ENCODE results near the gene PCP4.
"Not testable (repeated sequence)": the region's sequence is repeated elsewhere in the genome, so short reads cannot be mapped to it uniquely, and the experiment has no call there.

PCP4 gene

DNA sequence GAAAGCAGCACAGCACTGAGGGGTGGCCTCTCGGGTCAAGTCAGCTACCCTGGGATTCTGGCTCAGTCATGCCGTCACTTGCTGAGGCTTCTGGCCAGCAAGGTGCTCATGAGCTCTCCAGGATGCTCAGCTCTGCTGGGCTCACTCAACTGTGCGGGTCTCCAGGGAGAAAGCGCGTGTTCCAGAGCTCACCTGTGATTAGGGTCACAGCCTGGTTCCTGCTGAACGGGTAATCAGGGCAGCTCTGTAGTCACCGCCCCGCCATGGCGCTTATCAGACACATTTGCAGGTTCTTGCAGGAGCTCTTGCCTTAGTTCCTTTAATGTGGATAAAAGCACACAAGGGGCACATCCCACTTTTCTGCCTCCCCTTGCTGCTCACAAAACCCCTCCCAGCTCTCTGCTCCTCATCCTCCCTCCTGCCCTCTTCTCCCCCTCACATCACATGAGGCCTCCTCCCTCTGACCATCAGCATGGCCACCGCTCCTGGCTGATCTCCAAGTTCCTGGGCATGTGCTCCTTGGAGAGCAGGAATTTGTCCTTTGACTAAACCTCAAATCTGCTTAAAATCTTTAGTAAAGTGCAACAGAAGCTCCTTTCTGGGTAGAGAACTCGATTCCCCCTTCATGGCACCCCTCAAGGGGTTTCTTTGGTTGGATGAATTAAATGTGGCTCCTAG, 2.0 kb downstream of the PCP4 start:
- no peak for DNase-seq

DNA sequence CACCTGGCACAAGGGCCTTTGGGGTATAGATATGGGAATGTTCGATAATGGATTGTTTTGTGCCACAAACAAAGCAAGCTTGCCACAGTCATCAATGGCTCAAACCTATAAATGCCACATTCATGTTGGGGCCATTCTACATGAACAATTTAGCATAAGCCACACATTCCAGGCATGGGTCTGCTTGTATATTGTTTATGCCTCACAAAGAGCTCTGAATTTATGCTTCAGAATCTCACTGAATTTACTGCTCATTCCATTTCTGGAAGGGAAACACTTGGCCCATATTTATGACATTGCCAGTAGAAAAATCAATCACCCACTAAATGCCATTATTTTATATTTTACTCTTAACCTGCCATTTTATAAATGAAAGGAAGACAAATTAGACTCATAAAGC, 6.4 kb downstream of the PCP4 start:
- no peak for DNase-seq

DNA sequence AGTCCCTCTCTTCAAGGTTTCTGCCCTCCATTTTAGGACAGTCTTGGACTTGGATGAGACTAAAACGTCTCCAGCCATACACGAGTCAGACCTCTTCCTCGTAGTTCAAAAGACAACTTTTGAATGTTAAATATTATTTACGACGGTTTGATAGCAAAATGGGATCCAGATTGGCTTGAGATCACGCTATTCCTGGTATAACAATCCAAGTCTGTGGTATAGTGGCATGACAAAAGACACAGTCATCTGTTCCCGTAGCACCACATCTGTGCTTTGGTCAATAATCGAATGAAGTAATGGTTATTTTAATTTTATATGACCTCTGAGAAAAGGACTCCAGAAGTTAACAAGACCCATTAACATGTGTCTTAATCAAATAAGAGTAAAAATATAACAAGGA, 7.0 kb downstream of the PCP4 start:
- DNase-seq: no peak

DNA sequence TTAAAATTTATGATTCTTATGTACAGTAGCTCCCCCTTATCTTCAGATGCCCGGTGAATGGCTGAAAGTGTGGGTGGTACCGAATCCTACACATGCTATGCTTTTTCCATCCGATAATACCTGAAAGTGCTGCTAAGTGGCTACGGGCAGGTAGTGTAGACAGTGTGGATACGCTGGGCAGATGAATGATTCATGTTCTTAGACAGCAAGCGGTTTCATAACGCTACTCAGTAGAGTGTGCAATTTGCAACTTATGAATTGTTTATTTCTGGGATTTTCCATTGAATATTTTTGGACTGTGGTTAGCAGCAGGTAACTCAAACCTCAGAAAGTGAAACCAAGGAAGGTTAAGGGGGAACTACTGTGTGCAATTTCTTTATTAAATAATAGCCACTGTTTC, 7.5 kb downstream of the PCP4 start:
- no peak for DNase-seq

DNA sequence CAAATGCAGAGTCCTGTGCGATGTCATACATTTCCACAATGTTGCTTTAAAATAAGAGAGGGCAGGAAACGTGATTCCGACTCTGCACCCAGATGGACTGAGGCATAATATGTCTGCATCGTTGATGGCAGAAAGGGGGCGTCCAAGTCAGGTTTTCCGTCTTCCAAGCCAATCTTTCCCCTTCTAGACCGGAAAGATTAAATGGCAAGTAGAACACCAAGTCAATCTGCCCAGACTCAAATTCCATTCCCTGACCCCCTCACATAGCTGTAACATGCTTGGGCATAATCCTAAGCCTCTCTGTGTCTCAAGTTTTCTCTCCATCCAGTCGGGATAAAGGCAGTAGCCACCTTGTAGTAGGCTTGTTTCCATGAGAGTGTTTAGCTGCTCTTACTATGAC, 14.4 kb downstream of the PCP4 start:
- no peak for DNase-seq

DNA sequence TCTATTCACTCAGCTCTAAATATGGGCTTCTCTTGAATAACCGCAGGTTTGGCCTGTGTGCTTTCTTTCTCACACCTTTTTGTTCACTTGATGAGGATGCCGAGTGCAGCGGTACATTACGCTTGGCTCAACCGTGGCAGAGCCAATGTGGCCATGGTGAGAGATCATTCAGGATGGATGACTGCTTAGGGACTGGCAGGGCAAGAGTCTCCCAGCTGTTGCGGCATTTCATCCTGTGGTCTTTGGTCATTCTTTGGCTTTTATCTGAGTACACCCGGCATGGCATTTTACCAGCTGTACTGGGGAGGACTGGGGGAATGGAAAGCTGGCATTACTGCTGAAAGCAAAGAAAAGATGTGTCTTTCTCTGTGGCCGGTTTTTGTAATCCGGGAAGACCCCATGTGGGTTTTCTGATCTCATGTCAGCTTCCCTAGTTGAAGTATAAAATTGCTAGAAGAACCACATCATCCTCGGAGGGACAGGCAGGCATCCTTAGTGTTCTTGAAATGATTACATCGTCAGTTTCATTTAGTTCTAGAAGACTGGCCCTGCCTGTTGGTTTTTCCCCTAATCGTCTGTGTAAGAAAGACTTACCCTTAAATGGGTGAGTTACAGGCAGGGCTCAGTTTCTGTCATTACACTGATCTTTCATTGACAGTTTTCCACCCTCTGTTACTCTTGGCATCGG, 15.1 kb downstream of the PCP4 start:
- no peak for DNase-seq

DNA sequence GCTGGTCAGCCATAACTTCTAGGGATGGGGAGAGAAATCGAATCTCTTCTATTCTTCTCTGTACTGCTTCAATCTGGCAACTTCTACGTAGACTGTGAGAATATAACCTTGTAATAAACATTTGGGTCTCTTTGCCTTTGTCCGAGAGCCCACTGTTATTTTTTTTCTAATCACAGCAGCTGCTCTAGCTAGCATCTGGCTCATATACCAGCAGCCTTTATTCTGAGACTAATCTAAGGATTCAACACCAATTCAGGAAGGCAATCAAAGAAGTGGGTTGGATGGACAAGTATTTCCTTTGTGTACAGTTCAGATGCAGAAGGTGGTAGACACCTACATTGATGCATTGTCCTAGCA, 15.6 kb downstream of the PCP4 start:
- no peak for DNase-seq

DNA sequence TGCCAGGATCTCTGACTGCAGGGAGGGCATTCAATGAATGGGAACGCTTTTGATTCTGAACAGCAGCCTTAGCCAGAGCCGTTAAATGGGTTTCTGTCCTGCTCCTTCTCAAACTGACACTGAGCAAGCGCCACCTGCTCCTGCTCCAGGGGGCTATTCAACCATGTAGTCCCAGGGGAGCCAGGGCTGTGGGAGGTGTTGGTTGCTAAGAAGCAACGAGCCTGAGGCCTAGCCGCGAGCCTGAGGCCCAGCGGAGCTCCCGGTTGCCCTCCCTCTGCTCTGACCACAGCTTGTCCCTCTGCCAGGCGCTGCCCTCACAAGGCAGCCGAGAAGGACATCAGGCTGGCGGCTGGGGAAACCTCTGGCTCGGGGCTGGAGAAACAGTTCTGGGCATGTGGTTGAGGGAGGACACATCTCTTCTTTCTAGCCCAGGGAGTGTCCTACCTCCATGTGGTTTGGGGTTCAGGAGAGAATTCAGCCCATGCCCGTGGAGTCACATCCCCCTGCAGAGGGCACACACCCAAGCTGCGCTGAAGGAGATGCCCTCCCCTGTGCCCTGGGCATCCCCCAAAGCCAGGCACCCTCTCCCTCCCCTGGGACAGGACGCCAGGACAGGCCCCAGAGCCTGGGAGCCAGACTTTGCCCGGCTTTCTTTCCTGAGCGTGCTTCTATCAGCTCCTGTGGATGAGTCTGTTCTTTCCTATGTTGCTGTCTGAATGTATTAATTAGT, 18.0 kb downstream of the PCP4 start:
- DNase-seq: no peak

DNA sequence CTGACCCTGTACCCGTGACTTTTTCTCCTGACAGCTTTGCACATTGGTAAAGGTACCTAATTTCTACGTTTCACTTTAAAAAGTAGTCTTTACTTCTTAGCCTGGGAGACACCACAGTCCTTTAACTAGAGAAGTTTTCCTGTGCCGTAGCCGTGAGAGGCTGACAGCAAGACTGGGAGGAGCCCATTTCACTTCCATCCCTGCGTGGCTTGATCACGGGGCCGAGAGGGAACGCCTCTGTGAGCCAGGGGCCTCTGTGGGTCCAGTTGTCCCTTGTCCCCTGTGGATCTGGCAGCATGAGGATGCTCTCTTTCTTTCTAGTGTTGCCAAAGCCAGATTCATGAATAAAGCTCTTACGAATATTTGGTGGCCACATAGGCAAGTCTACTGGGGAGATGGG, 21.6 kb downstream of the PCP4 start:
- no peak for DNase-seq

DNA sequence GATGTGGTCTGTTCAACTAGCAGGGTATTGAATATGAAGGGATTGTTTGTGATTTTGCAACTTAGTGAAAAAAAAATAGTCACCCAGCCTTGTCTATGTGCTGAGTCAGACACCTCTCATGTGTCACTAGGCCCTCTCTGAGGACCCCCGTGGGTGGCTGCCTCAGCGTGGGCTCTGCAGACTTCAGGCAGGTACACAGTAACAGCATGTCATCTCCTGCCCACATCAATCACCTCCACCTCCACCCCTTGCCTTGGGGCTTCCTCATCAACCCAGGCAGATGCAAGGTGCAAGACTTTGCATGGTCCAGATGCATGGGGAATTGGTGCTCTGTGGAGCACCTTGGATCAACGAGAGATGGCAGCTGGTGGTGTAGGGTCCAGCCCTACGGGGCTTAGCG, 23.9 kb downstream of the PCP4 start:
- DNase-seq: no peak

DNA sequence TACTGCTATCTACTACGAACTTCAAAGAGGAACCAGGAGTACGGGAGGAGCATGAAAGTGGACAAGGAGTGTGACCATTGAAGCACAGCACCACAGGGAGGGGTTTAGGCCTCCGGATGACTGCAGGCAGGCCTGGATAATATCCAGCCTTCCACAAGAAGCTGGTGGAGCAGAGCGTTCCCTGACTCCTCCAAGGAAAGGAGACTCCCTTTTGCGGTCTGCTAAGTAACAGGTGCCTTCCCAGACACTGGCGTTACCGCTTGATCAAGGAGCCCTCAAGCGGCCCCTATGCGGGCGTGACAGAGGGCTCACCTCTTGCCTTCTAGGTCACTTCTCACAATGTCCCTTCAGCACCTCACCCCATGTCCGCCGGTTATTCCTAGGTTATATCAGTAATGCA, 24.6 kb downstream of the PCP4 start:
- DNase-seq: not testable (repeated sequence)

DNA sequence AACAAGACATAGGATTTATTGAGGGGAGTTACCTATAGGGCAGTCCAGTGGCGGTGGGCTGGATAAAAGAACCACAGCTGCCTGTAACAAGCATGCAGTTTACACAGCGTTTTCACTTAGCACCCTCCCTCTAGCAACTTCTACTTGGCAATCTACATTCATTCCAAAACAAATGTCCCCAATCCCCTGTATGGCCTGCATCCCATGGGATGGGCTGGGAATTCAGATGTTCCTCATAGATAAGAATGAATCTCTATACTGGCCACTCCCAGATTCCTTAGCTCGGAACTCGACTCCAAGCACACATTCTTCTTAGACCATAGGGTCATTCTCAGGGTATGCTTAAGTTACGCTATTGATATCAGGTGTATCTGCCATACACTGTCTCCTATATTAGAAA, 33.3 kb downstream of the PCP4 start:
- no peak for DNase-seq

DNA sequence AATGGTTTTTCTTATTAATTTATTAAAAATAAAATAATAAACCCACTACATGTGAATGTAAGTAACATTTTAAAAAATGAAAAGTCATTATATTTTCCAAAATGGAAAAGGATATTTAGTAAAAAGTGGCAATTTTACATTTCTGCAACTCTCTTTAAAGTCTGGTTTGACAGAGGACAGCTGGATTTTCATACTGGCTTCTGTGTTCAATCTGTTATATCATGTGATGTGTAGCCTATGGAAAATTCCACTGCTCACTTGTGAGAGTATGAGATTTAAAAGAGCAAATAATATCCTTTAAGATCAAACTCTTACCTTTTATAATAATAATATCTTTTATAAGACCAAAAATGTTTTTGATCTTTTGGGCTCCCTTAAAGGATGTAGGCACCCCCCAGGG, 33.7 kb downstream of the PCP4 start:
- no peak for DNase-seq

DNA sequence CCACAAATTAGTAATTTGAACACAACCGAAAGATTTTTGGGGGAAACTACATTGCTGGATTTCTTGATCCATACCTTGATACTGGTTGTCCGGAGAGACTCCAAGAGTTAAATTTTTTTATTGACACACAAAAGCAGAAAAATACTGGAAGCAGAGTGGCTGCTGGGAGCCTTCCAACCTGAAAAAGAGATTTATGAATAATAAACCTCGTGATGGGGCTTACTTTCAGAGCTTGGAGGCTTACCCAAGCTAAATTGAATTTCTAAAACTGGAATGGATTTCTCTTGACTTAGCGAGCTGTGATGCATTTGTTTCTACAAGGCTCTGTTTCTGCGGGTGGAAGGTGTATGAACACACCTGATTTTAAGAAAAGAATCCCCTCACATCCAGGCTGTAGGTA, 35.7 kb downstream of the PCP4 start:
- DNase-seq: no peak

DNA sequence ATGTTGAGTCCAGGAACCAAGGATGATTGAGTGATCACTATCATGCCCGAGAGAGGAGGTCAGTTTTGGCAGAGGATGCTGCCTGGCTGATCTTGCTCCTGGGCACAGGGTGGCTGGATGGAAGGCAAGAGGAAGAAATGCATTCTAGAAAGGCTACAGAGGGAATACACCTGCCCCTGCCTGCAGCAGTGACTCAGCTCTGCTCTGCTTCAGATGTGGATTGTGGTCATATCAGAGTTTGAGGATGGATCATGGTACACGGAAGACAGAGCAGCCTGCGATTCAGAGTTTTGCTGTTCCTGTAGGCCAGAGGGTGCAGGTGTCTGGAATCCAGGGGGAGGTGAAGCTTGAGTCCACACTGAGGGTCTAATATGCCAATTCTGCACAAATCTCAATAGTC, 37.2 kb downstream of the PCP4 start:
- no peak for DNase-seq

DNA sequence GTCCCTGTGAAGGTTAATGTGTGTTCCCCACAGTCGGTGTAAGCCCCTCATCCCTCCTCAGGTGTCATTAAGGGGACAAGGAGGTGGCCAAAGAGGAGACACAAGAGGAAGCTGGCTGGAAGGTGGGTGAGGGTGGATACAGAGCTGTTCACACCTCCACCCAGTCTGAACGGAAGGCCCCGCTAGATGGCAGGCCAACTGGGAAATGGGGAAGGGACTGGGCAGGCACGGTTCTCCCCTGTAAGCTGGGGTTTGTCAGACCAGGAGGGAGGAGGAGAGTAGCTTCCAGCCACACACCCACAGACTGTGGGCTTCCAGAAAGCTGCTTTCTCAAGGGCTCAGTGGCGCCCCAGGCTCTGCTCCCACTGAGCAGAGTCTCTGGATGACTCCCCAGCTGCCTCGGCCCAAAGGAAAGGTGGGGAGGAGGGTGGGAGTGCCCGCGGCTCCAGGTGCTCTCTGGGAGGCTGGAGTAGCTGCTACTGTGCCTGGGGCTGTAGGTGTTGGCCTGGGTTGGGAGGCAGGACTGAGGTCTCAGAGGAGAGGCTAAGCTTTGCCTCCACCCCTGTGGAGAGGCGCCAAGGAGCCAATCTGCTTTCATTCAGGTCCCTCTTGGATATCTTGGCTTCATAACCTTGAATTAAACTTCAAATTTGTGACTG, 41.2 kb downstream of the PCP4 start:
- DNase-seq: no peak

DNA sequence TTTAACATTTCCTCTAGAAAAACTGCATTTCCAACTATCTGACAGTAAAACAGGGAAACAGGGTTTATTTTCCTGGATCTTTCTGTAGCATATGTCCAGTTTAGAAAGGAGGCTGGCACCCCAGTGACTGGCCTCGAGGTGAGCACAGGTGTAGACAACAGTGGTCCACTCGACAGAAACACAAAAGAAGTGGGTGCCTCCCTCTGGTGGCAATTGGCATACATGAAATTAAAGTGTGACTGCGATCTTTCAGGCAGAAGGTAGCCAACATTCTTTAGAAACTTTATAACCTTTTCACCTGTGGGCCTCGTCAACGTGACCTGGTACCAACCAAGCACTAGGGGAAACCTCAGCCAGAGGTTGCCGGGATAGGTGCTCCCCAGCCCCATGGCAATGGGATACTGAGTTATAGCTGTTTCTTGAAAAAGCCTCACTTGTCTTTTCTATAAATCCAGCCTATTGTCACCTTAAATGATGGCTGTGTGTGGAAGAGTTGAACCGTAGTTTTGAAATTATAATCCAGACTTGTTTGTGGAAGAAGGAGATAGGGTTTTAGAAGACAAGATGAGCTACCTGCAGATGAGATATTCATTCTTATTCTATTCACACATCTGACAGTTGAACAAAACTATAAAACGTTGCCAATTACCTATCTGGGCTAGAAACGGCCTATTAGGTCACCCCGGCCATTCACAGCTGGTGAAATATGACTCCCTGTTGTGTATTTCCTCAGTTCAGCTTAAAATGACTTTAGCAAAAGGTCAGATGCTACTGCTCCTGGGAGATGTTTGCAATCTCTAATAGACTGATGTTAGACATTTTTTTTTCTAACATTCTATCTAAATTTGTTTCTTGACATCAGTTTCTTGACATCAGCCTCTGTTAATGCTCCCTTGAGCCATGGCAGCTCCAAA, 44.3 kb downstream of the PCP4 start:
- DNase-seq: no peak

DNA sequence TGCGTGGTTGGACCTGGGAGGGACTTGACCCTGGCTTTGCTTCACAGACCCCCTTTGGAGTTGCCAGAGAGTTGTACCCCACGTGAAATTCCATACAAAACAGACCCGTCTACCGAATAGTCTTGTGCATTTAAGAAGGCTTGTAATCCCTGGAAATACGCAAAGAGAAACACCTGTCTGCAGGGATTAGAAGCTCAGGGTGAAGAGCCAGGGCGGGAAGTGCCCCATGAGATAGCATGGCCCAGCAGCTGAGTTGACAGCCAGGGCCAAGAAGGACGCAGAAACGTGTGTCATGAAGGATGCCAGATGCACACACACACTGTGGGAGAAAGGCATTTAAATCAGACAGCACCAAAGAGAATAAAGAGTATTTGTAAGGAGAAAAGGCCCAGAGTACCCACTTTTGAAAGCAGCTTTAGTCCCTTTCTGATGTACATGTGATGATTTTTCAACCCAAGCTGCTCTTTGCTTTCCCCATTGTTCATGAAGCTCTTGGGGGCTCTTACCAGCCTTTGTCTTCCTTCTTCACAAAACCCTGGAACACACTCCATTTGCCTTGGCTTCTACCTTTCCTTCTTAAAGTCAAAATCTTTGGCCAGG, 46.6 kb downstream of the PCP4 start:
- no peak for DNase-seq

DNA sequence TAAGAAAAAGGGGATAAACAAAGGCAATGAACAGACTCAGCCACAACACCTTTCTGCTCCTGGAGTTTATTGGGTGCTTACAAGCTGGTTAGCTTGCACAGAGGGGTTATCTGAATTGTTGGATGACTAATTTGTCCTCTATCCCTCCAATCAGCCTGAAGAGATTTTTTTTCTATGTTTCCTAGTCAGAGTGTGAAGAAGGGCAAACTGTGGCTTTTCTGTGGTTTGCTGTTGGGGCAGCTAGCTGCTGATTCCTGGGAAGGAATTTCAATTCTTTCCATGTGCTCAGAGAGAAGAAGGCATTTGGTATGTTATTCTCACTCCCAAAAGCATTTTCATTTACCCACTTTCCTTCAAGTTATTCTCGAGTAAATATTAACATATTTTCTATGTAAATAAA, 48.6 kb downstream of the PCP4 start:
- no peak for DNase-seq

DNA sequence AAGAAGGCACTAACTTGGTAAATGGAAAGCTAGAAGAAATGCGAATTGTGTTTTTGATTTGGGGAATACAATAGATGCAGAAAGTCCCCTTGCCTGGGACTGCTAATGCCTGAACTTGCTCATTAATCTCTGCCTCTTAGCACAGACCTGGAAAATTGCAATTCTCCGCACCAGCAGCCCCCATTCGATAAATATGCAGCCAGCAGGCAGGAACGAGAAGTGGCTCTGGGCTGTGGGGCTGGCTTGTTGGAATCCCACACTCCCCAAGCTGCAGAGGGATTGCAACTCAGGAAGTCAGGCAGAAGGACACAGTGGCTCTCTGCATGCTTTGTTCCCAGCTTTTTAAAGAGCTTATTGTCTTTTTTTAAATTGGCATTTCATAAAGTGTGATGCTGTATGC, 51.3 kb downstream of the PCP4 start:
- DNase-seq: no peak

DNA sequence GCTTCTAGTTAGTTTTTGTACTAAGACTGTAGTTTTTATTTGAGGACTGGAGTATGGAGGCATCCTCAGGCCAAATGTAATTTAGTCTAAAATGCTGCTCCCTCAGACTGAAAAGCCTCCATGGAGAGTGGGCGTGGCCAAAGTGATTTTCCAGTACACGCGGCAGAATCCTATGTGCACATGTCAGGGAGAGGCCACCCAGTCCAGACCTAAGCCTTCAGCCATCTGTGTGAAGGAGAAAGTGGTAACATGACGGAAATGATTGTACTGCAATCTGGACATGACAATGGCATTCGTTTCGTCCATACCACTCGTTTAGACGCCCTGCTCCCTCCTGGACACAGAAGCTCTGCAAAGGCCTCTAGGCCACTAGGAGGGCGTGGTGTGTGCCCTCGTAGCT, 56.2 kb downstream of the PCP4 start:
- no peak for DNase-seq

DNA sequence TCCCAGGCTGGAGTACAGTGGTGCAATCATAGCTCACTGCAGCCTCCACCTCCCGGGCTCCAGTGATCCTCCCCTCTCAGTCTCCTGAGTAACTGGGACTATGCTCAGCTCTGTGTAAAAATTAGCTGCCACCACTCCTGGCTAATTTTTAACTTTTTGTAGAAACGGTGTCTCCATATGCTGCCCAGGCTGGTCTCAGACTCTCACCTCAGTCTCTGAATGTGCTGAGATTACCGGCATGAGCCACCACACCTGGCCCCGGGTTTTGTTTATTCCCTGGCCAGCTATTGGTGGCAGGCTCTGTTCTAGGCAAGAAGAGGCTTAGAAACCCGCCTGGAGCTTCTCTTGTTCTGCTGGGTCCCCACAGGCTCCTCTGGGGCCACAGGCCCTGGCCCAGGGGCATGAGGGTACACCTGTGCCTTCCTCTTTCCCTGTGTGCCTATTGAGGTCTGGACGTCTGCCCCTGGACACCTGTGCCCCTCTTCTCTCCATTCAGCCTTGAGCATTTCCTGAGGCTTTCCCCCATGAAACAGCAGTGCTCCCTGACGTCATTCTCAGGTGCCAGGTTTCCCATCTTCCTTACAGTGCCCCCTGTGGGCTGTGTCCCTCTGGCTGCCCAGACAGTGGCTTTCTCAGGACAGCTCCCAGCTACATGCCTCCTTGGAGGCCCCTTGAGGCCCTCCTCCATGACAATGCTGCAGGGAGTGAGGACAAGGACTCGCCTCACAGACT, 57.5 kb downstream of the PCP4 start:
- DNase-seq: no peak

Data from HCEC 1CT (cell line).